Testis (tissue), 2 donors: ENCODE results near the gene CHRNA7.

Experiments
- POLR2A ChIP-seq: fragments of 450-650 bp; IDR thresholded peaks from one replicate; pipeline ENCODE4 v1.6.1; 2017; ENCODE audit warnings: antibody characterized with exemption, mild to moderate bottlenecking, moderate library complexity
- TF ChIP-seq, protein P1 (sequence below), 3 experiments: fragments of 450-650 bp in 2 of 3; fragments of 200-600 bp in 1 of 3; sonication (generic) in 1 of 3; IDR thresholded peaks; one replicate each; pipeline ENCODE4 v1.5.1; 2016 to 2019; ENCODE audit warnings: antibody characterized with exemption in 3 of 3, mild to moderate bottlenecking in 2 of 3, moderate library complexity in 1 of 3

DNA sequence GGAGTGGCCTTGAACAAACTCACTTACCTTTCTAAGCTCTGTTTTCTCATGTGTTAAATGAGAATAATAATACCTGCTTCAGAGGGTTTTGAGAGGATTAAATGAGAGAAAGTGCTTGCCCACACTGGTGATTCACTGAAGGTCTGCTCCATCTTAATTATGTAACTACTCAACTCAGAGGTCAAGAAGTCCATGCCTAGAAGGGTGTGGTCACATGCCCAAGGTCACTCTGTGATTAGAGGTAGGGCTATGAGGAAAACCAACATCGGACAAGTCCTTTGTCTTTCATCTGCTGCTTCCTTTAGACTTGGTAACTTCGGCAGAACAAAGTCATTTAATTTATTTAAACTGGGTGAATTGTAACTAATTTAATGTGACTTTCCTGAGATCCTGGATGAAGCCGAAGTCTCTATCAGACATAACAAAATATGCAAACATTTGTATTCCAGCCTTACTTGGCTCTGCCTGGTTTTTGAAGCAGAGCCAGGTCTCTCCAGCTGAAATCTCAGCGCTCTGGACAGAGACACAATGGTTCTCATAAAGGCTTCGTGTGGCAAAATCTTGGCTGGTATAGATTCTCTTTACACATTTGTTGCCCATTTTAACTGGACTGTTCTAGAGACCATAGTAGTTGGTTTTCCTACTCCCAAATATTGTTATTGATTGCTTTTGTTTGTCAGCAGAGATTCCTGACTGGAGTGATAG is 3.0 kb downstream of the CHRNA7 start:
- TF ChIP-seq, protein P1, sequence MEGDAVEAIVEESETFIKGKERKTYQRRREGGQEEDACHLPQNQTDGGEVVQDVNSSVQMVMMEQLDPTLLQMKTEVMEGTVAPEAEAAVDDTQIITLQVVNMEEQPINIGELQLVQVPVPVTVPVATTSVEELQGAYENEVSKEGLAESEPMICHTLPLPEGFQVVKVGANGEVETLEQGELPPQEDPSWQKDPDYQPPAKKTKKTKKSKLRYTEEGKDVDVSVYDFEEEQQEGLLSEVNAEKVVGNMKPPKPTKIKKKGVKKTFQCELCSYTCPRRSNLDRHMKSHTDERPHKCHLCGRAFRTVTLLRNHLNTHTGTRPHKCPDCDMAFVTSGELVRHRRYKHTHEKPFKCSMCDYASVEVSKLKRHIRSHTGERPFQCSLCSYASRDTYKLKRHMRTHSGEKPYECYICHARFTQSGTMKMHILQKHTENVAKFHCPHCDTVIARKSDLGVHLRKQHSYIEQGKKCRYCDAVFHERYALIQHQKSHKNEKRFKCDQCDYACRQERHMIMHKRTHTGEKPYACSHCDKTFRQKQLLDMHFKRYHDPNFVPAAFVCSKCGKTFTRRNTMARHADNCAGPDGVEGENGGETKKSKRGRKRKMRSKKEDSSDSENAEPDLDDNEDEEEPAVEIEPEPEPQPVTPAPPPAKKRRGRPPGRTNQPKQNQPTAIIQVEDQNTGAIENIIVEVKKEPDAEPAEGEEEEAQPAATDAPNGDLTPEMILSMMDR (IDR thresholded peaks at IDR 0.05), result no peak
- TF ChIP-seq POLR2A, result no peak
